ENCODE data around the gene TMUB1.
A peak's percentile ranks its signal among the peaks of the same experiment; 100 is the strongest.

TMUB1 gene

DNA sequence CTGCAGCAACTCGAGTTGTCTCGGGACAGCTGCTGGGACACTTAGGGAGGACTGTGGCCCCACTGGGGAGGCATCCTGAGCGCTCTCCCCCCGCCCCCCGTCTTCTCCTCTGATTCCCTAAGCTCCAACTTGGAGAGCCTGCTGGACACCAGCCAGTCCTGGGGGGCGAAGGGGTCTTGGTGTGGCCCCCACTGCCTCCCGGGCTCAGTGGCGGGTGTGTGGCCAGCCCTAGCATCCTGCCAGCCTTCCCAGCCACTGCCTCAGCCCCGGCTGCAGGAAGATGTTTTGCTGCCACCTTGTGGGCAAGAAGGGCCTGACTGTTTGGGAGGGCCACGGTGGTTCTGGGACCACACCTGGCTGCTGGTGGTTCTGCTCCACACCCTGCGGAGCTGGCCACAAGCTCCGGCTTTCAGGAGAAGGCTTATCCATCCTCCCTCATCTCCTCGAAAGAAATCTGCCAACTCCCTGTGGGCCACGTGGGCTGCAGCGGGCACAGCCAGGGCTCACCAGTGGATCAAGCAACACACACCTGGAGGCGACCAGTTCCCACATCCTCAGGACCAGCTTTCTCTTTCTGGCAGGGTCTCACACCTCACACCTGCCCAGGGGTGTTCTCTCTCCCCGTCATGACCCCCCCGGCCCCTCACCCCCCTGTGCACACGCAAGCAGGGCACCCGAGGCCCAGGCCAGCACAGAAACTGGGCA is 27.8 kb upstream of the TMUB1 start:
- H3K4me3 ChIP-seq: no peak overlapping the region
- TF ChIP-seq, protein P1, sequence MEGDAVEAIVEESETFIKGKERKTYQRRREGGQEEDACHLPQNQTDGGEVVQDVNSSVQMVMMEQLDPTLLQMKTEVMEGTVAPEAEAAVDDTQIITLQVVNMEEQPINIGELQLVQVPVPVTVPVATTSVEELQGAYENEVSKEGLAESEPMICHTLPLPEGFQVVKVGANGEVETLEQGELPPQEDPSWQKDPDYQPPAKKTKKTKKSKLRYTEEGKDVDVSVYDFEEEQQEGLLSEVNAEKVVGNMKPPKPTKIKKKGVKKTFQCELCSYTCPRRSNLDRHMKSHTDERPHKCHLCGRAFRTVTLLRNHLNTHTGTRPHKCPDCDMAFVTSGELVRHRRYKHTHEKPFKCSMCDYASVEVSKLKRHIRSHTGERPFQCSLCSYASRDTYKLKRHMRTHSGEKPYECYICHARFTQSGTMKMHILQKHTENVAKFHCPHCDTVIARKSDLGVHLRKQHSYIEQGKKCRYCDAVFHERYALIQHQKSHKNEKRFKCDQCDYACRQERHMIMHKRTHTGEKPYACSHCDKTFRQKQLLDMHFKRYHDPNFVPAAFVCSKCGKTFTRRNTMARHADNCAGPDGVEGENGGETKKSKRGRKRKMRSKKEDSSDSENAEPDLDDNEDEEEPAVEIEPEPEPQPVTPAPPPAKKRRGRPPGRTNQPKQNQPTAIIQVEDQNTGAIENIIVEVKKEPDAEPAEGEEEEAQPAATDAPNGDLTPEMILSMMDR (IDR thresholded peaks at IDR 0.05): peak; percentile 91
- DNase-seq (ENCODE audit: low spot score): no peak
- H3K27ac ChIP-seq: peak overlapping the region in 1 of 2 donors; percentile 7

DNA sequence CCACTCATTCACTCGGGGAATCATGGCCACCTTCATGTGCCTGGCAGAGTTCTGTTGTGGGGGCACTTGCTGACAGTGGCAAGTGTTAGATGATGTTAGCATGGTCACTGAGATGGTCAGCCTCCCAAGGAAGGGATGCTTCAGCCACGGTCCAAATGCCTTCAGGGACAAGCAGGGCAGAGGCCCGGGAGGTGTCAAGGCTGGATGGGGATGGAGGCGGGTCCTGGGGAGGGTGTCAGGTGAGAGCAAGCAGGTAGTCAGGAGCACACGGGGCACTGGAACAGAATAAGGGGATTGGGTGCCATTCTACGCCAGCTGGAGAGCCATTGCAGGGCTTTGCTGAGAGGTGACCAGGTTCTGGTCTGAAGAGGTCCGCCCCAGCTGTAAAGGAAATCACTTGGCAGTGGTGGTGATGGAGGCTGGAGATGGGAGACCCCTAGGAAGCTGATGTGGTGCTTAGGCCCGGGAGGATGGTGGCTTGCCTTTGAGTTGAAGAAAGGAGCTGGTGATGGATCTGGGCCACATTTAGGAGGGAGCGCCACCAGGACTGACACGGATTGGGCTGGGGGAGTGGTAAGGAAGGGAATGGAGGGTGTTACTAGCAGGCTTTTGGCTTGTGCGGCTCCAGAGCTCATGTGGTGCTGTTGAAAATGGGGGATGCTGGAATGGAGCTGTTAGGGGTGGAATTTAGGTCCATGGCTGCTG is 27.1 kb upstream of the TMUB1 start:
- no peak for DNase-seq (ENCODE audit: low spot score)
- Histone ChIP-seq H3K27ac (peak overlapping the region in 1 of 2 donors; percentile 7), H3K4me3 (no peak overlapping the region)
- TF ChIP-seq, protein P1 (IDR thresholded peaks at IDR 0.05): no peak

DNA sequence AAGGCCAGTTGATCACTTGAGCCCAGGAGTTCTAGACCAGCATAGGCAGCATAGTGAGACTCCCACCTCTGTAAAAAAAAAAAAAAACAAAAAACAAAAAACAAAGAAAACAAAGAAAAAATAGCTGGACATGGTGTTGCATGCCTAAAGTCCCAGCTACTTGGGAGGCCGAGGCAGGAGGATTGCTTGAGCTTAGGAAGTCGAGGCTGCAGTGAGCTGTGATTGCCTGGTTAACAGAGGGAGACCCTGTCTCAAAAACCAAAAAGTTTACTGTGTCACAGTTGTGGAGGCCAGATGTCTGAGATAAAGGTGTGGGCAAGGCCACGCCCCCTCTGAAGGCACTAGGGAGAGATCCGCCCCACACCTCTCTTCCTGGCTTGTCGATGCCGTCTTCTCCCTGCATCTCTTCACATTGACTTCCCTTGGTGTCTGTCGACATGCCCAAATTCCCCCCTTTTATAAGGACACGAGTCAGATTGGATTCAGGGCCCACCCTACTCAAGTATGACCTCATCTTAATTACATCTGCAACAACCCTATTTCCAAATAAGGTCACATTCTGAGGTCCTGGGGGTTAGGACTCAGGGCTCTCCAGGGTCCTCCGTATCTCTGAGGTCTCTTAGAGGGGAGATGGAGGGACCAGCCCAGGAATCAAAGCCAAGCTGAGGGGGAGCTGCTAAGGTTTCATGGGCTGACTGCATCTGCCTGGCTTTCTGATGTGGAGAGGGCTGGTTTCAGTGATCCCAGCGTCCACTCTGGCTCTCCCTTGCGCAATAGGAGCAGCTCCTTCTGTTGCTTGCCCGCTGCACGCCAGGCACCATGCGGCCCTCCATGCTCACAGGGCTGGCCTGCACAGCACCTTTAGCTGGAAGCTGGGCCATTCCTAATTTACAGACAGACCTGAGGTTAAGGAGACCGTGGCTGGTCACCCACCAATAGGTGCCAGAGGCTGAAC is 26.1 kb upstream of the TMUB1 start:
- Histone ChIP-seq H3K27ac (peak overlapping the region in 1 of 2 donors; percentile 1), H3K4me3 (no peak overlapping the region)
- TF ChIP-seq, protein P1 (IDR thresholded peaks at IDR 0.05): no peak
- no peak for DNase-seq (ENCODE audit: low spot score)

DNA sequence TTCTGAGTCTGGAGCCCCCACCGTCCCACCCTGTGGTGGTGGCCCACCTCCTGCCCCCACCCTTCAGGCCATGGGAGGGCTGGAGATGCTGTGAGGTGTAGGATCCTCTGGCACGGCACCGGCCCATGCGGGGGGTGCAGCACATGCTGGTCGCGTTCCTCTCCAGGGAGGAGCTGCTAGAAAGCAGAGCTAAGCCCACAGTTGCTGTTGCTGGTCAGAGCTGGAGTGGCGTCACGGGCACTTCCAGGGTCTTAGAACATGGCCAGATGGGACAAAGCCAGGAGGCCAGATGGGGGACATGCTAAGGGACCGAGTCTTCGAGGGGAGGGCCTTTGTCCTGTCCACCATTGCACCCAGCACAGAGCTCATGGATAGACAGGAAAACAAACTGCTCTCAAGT is 24.6 kb upstream of the TMUB1 start:
- TF ChIP-seq, protein P1 (IDR thresholded peaks at IDR 0.05): no peak
- Histone ChIP-seq H3K27ac (no peak overlapping the region), H3K4me3 (no peak overlapping the region)
- no peak for DNase-seq (ENCODE audit: low spot score)

DNA sequence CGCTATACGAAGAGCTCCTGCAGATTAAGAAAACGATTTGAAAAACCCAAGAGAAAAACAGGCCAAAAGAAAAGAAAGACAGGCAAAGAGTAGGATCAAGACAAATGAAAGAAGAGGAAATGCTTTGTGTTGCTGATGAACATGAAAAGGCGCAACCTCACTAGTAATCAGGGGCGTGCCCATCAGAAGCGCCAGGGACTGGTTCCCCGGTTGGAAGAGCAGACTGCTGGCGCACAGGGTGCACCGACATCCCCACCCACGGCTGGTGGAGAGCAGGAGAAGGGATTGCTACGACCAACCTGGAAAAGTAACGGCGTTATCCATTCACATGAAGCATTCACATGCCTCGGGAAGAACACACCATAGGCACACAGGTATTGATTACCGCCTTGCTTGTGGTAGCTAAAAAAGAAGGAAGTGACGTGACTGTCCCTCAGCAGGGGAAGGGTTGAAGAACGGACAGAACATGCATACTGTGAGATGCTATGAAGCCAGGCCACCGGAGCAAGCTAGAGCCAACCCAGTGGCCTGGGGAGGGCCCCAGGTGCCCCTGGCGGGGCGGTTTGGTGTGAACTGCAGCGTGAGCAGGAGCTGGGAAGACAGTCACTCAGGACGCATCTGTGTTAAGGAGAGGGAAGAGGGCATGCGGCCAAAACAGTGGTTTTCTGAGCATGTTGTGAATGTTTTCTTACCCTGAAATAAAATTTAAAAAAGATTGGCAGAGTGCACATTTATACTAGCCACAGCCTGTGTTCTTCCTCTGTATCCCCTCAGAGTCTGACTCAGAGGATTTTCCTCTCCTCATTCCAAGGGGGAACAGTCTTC is 21.3 kb upstream of the TMUB1 start:
- H3K27ac ChIP-seq: no peak overlapping the region
- no peak for DNase-seq (ENCODE audit: low spot score)
- no peak overlapping the region for H3K4me3 ChIP-seq
- TF ChIP-seq, protein P1 (IDR thresholded peaks at IDR 0.05): no peak

DNA sequence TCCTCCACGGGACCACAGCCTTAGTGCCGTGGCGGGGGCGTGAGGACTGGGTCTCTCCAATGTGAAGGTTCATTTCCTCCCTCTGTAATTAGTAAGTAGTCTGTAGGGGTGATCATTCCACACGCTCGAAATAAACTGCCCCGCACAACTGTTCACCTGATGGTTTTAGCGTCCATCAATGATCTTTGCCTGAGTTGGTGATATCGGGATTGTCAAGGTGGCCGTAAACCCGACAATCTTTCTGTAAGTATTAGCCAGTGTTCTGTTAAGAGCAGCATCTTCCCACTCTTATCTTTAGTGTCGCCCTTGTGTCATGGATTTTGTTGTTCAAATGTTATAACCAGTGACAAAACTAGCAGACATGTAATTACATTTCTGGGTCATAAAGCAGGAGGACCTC is 20.7 kb upstream of the TMUB1 start:
- no peak overlapping the region for H3K4me3 ChIP-seq
- H3K27ac ChIP-seq: no peak overlapping the region
- TF ChIP-seq, protein P1 (IDR thresholded peaks at IDR 0.05): no peak
- DNase-seq (ENCODE audit: low spot score): no peak
